HK-2 (cell line): Measurements from ENCODE around the gene FBN2.

Source experiments
- DNase-seq: peaks from one replicate; pipeline ENCODE4 v3.0.0-alpha.2; 2018; ENCODE audit not compliant: unreplicated experiment

Gene FBN2

GRCh38 chr5:128253161-128253560 lies 284.9 kb downstream of the FBN2 start:
- no peak for DNase-seq

DNA sequence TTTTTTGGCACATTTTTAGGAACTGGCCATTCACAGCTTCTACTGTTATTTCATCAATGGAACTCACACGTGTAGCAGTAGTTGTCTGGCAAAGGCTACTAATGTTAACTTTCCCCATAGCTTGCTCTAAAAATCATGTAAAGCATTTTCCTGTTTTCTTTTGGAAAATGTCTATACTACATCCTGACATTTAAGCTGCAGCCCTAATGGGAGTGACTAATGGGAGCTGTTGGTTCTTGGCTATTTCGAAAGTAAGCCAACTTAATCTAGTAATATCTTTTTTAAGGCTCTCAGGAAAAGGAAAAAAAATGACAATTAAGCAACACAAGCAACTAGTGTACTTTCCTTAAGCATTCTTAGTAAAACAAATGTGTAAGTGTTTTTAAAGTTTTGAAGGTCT lies 285.3 kb downstream of the FBN2 start:
- DNase-seq, result no peak

GRCh38 chr5:128252196-128252595 lies 285.8 kb downstream of the FBN2 start:
- no peak for DNase-seq

DNA sequence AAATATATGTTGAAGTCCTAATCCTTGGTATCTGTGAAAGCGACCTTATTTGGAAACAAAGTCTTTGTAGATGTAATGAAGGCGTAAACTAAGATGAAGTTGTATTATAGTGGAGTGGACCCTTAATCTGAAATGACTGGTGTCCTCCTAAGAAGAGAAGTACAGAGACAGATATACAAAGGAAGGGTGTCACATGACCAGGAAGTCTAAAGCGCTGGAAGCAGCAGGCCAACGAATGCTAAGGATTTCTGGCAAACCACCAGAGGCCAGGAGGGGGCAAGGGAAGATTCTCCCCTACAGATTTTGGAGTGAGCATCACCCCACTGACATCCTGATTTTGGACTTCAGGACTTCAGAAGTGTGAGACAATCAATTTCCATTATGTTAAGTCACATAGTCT lies 292.1 kb downstream of the FBN2 start:
- DNase-seq, result no peak

GRCh38 chr5:128243958-128244582 lies 294.0 kb downstream of the FBN2 start:
- DNase-seq, result no peak

DNA sequence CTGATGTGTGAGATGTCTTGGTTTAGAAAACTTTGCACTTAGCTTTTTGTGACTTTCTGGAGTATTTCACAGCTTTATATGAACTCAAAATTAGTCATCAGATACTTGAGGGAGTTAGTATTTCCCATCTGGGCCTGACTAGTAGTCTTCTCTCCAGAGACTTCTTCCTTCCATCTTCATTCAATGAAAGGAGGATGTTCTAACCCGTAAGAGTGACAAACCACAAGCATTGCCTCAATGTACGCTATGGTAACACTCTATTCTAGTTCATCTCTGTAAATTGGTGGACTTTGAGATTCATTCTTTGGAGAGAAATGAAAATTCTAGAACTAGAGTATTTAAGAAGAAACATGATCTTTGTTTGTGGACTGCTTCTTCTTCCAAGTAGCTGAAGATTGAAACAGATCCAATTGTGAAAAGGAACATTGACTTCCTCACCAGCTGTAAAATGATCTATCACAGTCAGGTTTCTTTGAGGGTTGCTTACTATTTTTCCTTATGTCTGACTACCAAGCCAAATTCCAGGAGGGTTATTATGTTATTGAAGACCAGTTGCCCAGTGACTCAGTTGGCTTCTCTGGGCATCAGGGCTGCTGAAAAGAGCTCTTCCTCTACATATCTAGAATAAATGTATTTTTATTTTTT lies 296.9 kb downstream of the FBN2 start:
- DNase-seq, result no peak

DNA sequence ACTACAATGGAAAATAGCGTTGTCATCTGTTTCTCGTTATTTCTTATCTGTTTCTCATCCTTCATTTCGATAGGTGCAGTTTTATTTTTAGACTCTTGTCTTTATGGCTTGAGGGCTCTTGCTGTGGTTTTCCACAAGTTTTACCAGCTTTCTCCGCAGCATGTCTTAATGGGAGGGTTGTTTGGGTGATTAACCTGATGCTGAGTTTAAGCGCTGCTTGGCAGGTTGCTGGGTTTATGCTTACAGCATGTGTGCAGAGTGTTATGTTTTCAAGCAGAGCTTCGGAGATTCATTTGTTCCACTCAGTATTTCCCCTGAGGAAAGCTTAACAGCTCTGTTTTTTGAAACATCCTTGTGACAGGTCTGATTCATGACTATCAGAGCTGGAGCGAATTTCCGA lies 300.5 kb downstream of the FBN2 start:
- no peak for DNase-seq

GRCh38 chr5:128237000-128237399 lies 301.0 kb downstream of the FBN2 start:
- no peak for DNase-seq

GRCh38 chr5:128236334-128236733 lies 301.7 kb downstream of the FBN2 start:
- no peak for DNase-seq

DNA sequence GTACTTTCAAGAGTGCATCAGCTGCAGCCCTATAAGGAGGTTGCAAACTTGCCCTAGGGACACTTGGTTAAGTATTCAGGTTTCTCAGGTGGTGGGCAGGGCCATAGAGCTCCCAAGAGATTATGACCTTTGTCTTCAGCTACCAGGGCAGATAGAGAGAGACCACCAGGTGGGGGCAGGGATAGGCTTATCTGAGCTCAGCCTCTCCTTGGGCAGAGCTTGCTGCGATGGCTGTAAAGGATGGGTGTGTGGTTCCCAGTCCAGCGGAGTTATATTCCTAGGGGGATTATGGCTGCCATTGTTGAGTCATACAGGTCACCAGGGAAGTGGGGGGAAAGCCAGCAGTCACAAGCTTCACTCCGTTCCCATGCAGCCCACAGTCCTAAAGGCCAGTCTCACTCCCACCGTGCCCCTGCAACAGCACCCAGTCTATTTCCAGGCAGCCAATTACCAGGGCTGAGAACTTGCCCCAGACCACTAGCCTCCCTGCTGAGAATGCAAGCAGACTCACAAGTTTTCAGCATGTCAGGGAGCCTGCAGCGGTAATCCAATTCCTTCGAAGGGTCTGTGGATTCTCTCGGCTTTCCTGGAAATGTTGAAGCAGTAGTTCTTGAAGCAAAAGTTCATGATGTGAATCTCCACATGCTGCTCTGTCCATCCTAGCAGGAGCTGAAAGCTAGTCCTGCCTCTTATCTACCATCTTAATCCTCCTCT lies 303.0 kb downstream of the FBN2 start:
- no peak for DNase-seq

GRCh38 chr5:128228521-128228920 lies 309.5 kb downstream of the FBN2 start:
- no peak for DNase-seq

- DNase-seq, result peak; percentile 43
Observed at GRCh38 chr5:128228008-128228407, 310.0 kb downstream of the FBN2 start.

- no peak for DNase-seq
Observed at GRCh38 chr5:128225245-128226030, 312.6 kb downstream of the FBN2 start.

DNA sequence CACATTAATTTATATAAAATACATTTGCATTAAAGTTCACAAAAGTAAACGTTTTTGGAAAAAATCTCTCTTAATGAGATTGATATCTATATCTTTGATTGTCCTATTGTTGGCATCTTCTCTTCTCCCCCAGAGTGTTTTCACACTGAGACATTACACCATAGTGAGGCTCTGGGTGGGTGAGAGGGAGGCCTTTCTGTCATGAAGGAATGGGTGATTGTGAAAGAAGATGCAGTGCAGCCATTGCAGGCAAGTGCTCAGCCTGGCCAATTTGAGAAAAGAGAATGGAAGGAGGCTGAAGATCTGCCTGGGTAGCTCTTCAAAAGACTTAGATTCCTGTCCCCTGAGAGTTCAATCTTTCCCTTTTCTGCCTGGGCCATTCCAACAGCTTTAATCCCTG lies 313.7 kb downstream of the FBN2 start:
- DNase-seq, result no peak

DNA sequence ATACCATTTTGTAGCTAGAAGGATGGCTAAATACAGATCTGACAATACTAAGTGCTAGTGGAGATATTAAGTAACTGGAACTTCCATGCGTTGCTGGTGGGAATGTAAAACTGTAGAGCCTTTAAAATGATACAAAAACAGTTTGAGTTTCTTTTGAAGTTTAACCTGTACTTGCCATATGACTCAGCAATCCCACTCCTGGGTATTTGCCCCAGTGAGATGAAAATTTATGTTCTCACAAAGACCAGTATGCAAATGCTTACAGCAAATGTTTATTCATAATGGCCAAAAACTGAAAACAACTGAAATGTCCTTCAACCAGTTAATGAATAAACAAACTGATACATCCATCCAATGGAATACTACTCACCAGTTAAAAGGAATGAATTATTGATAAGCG lies 317.2 kb downstream of the FBN2 start:
- DNase-seq, result no peak

- DNase-seq, result peak; percentile 76
Observed at GRCh38 chr5:128216860-128217531, 321.0 kb downstream of the FBN2 start.

DNA sequence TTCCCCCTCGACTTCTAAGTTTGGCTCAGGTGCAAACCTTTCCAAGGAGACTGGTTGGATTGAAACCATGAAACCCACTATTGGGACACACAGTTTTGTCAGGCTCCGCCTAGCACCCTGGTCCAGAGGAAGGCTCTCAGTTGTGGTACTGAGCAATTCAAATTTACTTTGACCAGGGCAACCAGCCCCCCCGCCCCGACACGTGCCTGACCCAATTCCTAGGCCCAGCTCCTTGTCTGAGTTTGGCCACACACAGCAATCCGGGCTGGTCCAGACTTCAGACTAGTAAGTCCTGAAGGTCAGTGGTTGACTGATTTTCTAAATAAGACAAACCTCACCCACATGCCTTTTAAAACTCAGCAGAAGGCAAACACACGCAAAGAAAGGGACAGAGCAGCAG lies 321.8 kb downstream of the FBN2 start:
- DNase-seq, result no peak

DNA sequence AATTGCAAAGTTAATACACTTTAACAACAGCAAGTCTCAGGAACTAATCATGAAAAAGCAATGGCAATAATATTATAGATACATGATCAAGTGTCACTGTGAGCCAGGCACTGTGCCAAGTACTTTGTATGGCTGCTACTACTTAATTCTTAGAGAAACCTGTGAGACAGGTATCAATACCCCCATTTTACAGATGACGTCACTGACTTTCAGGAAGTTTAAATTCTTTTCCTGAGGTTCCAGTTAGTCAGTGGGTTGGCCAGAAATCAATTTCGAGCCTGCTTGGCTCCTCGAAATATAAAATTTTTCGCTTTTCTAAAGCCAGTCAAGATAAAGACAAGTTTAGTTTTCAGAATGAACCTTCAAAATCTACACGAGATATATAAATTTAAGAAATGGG lies 324.2 kb downstream of the FBN2 start:
- DNase-seq, result no peak

- DNase-seq, result peak; percentile 19
Observed at GRCh38 chr5:128213340-128213739, 324.7 kb downstream of the FBN2 start.

DNA sequence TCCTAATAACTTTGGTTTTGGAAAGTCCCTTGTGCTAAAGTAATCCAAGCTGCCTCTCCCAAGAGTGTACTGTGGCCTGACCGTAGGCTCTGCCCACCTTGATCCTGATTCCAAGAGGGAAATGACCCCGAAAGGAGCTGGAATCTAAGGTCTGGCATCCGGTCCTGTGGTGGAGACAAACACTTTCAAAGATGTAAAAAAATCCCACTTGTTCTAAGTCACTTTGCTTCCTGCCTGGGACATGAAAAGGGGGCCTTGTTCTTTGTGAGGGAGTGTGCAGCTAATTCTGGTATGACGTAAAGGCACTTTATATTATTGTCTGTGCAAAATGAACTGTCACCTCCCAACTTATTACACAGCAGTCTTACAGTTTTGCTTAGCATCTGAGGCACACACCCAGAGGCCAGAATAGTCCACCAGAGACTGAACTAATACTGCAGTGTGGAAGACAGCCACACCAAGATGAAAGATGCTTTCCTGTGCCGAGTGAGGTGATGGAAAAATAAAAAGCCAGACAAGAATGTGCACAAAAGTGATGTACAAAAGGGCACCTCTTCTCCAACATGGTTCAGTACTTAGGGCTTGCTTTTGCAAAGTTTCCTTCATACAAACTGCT lies 325.7 kb downstream of the FBN2 start:
- DNase-seq, result no peak

- no peak for DNase-seq
Observed at GRCh38 chr5:128208436-128208835, 329.6 kb downstream of the FBN2 start.
